RKO (cell line): ENCODE measurements around the gene LHCGR.

Experiments used
- DNase-seq: peaks from one replicate; pipeline ENCODE4 v3.0.0-alpha.2; 2016; ENCODE audit warnings: low spot score

The LHCGR gene

GRCh38 chr2:48755473-48755872, at the start of gene LHCGR:
Gene LHCGR, minus strand, starts transcription at chr2:48755724. Its CDS starts 53 bp downstream, at chr2:48755671.
- no peak for DNase-seq

- no peak for DNase-seq
Observed at GRCh38 chr2:48799601-48800000, 44.1 kb upstream of the LHCGR start.

- no peak for DNase-seq
Observed at GRCh38 chr2:48795065-48795464, 39.5 kb upstream of the LHCGR start.

- no peak for DNase-seq
Observed at GRCh38 chr2:48793671-48794070, 38.1 kb upstream of the LHCGR start.

DNA sequence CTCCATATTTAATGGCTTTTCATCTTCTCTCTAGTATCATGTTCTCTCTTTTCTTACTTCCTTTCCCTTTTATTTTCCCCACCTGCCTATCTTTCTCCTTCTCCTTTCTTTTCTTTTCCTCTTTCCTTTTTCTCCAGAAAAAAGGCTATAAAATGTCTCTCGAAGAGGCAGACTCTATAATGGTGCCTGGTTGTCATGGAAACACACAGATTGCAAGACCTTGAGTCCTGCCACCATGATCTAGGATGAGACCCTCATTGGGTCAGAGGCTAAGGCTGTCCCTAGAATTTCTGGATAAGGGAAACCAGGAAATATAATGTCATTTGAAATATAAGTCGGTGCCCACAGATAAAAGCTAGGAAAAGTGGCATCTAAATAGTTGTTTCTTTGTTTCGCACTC, 36.5 kb upstream of the LHCGR start:
- DNase-seq: no peak

- no peak for DNase-seq
Observed at GRCh38 chr2:48790407-48791170, 35.1 kb upstream of the LHCGR start.

GRCh38 chr2:48787580-48787979, 32.1 kb upstream of the LHCGR start:
- no peak for DNase-seq

DNA sequence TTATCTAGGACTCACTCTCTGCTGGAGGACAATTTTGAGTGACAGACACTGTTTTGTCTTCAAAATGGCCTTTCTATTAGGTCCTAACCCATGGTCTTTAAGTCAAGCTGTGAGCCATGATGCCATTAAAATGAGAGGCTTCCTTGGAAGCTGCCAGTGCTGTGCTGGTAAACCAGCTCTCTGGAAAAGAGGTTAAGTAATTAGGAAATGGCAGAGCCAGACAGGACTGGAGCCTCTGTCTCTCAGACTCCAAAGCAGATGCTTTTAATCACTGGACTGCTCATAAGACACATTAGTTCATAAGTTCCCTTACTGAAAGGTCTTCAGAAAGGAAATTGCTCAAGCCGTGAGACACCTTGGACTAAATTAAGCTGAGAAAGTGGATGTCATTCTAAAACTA, 25.8 kb upstream of the LHCGR start:
- DNase-seq: no peak

- DNase-seq: no peak
Observed at GRCh38 chr2:48779019-48779716, 23.6 kb upstream of the LHCGR start.

DNA sequence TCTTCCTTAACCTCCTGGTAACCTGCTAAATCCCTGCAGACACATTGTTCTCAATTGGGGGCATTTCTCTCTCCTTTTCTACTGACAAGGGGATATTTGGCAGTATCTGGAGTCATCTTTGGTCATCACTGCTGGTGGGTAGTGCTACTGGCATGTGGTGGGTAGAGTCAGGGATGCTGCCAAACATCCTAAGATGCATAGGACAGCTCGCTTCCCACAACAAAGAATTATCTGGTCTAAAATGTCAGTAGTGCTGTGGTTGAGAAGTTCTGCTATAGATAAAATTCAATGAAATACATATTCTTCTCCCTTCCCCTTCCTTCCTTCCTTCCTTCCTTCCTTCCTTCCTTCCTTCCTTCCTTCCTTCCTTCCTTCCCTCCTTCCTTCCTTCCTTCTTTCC, 18.7 kb upstream of the LHCGR start:
- DNase-seq: no peak

GRCh38 chr2:48771241-48772014, 15.9 kb upstream of the LHCGR start:
- DNase-seq: no peak

- no peak for DNase-seq
Observed at GRCh38 chr2:48770181-48770580, 14.7 kb upstream of the LHCGR start.

DNA sequence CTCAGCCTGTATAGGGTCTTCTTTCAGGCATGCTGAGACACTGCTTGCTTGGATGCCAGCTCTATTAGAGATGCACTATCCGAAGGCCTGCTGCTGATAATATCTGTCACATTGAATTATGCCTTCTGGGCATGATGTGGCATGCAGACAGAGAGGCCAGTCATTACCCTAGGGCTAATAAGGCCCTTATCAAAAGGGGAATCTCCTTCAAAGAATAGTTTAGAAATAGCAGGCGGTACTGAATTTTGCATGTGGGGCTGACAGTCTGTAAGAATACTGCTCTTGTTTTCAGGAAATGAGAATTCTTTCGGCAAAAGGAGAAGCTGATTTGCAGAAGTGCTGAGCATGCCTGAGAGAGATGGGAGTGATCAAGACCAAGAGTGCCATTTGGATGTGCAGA, 13.1 kb upstream of the LHCGR start:
- DNase-seq: no peak

DNA sequence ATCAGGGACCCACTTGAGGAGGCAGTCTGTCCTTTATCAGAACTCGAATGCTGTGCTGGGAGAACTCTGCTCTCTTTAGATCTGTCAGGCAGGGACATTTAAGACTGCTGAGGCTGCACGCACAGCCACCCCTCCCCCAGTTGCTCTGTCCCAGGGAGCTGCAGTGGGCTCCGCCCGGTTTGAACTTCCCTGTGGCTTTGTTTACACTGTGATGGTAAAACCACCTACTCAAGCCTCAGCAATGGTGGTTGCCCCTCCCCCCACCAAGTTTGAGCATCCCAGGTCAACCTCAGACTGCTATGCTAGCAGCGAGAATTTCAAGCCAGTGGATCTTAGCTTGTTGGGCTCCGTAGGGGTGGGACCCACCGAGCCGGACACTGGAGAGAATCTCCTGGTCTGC, 11.8 kb upstream of the LHCGR start:
- DNase-seq: no peak

- DNase-seq: no peak
Observed at GRCh38 chr2:48760826-48761225, 5.3 kb upstream of the LHCGR start.

DNA sequence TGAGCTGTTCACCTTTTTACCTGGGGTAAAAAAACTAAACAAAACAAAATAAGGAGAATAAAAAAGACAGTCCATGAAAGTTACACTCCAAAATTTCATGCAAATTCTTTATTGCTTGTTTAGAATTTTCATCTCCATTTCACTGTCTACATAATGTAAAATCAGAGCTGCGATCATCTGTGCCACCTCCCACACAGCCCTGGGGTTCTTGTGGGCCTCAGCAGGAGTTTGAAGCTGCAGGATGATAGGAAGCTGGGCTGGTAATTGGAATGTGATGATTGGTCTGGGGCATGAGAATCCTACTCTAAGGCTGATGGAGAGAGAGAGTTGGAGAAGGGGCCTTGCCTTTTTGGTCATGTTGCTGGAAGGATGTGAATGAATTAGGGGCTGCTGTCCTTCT, 4.2 kb upstream of the LHCGR start:
- no peak for DNase-seq

DNA sequence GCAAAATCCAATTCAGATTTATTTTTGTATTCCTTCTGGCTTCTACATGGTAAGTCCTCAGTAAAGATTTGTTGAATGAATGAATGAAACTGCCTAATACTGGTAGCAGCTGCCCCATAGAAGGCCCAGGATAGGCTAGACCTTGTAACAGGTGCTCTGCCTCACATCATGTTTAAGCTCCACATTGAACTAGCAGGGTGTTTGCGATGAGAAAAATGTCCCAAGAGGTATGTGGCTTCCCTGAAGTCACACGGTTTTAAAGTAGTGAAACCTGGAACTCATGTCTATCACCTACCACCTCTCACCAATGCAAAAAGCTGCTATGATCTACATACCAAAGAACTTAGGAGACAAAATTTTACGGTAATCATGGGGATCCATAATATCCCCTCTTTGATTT, 765 bp upstream of the LHCGR start:
- DNase-seq: no peak

DNA sequence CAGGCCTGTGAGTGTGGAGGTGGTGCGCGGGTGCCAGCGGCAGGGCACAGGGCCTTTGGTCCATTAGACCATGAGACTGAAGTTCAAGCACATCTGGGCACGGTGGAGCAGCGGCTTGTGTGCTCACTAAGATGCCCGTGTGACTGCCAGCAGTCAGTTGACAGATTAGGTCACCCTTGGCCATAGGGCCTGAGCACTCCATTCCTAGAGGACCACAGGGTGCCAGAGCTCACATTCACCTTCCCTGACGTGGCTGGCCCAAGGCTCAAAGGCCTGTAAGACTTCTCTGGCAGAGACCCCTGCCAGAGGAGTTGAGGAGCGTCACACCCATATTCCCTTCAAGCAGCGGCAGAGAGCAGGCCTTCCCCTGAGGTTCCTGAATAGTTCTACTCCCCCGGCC, 650 bp downstream of the LHCGR start:
- DNase-seq: no peak

DNA sequence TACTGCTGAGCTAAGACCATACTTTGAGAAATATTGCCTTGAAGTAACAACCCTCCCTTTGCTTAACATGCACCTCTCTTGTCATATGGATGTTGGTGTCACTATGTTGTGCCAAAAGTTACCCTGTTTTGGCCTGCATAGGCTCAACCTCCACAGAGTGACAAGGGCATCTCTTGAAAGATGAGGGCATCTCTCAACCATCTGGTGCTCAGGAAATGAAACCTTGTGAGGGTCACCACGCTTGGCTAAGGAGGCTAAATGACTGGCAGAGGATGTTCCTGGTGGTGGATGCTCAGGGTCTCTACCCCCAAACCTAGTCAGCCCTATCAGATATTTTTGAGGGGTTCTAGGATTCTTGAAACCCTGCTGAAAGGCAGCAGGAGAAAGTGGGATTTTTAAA, 2.3 kb downstream of the LHCGR start:
- no peak for DNase-seq

DNA sequence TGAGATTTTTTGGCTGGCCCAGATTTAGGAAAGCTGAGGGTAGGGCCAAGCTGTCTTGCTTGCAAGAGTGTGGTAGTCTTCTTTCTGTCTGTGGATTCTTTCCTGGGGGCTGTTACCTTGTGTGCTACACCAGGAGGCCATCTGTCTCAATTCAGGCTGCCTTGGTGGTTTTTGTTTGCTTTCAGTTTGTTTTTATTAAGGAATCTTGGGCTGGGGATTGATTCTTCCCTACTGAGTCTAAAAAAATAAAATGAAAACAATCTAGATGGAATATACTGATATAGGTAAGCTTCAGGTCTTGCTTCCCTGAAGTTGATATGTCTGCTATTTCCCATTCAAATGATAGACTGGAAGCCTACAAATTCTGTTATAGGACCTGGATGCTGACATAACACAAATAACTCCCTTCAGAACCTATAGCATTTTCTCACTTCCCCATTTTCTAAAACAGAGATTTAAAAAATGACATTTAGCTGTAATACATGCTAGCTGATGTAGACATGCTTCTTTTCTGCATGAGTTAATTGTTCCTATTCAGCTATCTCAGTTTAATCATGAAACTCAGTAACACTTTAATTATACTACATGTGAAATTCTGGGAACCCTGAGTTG, 5.3 kb downstream of the LHCGR start:
- DNase-seq: no peak

GRCh38 chr2:48749291-48750127, 6.0 kb downstream of the LHCGR start:
- DNase-seq: no peak

GRCh38 chr2:48747319-48747718, 8.2 kb downstream of the LHCGR start:
- DNase-seq: no peak
